GM12878 (cell line): Measurements from ENCODE around the gene BHLHE41.

Source experiments
- CTCF ChIP-seq, 3 experiments: IDR thresholded peaks in 2 of 3; conservative IDR thresholded peaks in 1 of 3; 2 replicates each; pipeline ENCODE4 v1.5.1; 2011; ENCODE audit warnings: low read depth in 3 of 3, low read length in 3 of 3, mild to moderate bottlenecking in 3 of 3, control low read depth in 2 of 3, moderate library complexity in 2 of 3, inconsistent platforms in 1 of 3, mixed read lengths in 1 of 3; ENCODE audit not compliant: control insufficient read depth in 2 of 3, insufficient read depth in 1 of 3; ENCODE audit errors: extremely low read depth in 1 of 3
- EP300 ChIP-seq, 2 experiments: fragments of 150-350 bp in 1 of 2; IDR thresholded peaks; 2 replicates each; pipeline ENCODE4 v1.6.1; 2011 to 2012; ENCODE audit warnings: low read depth in 2 of 2, low read length in 2 of 2, borderline replicate concordance in 1 of 2, improper control_type of control experiment in 1 of 2, inconsistent platforms in 1 of 2; ENCODE audit not compliant: control insufficient read depth in 1 of 2
- IKZF1 ChIP-seq: fragments of 450-650 bp; conservative IDR thresholded peaks from 2 replicates; pipeline ENCODE4 v1.6.1; 2017; ENCODE audit warnings: antibody characterized with exemption, mild to moderate bottlenecking
- RFX5 ChIP-seq: IDR thresholded peaks from 2 replicates; pipeline ENCODE4 v1.6.1; 2011; ENCODE audit warnings: low read depth, low read length, improper control_type of control experiment
- SMAD1 ChIP-seq: fragments of 450-650 bp; IDR thresholded peaks from 2 replicates; pipeline ENCODE4 v1.6.1; 2018; ENCODE audit warnings: mild to moderate bottlenecking, low read depth; ENCODE audit not compliant: partially characterized antibody
- SRF ChIP-seq, 2 experiments: IDR thresholded peaks; 2 replicates each; pipeline ENCODE4 v1.6.1; 2011; ENCODE audit warnings: low read depth in 2 of 2, low read length in 2 of 2, mild to moderate bottlenecking in 1 of 2, moderate library complexity in 1 of 2

- no peak for TF ChIP-seq EP300 (IDR thresholded peaks at IDR 0.05; ENCODE audit: borderline replicate concordance in 1 of 2, control insufficient read depth in 1 of 2, low read depth in 2 of 2, low read length in 2 of 2)
- TF ChIP-seq SMAD1: no peak
- TF ChIP-seq CTCF (IDR thresholded peaks at IDR 0.05 in 2 of 3, conservative IDR thresholded peaks at IDR 0.05 in 1 of 3; ENCODE audit: control insufficient read depth in 2 of 3, extremely low read depth in 1 of 3, insufficient read depth in 1 of 3, low read depth in 3 of 3, low read length in 3 of 3): no peak
- TF ChIP-seq RFX5: no peak
- TF ChIP-seq SRF (IDR thresholded peaks at IDR 0.05; ENCODE audit: low read depth in 2 of 2, low read length in 2 of 2): no peak
- TF ChIP-seq IKZF1: no peak
These were observed 28.8 kb downstream of the BHLHE41 start for GRCh38 chr12:26096036-26096435.
